Ascending aorta (tissue), 2 donors: ENCODE results near the gene USP15. TPM values are rescaled to one million over a fixed set of nuclear protein-coding genes. Genes with fewer than 3 reads are reported as not detected.

Experiments
- DNase-seq, 2 donors: peaks; one replicate each; pipeline ENCODE4 v3.0.0-alpha.2; 2019; ENCODE audit warnings: low spot score in 2 of 2
- H3K27ac ChIP-seq, 2 donors: fragments of 200-600 bp; sonication (generic); one replicate each; pipeline ENCODE4 v1.5.1; 2016 to 2017; ENCODE audit warnings: mild to moderate bottlenecking in 1 of 2
- H3K27me3 ChIP-seq: fragments of 200-600 bp; sonication (generic); one replicate; pipeline ENCODE4 v1.5.1; 2017
- H3K36me3 ChIP-seq, 2 donors: fragments of 200-600 bp; sonication (generic); one replicate each; pipeline ENCODE4 v1.5.1; 2016
- H3K4me1 ChIP-seq, 2 donors: fragments of 200-600 bp; sonication (generic); one replicate each; pipeline ENCODE4 v1.5.1; 2016 to 2017; ENCODE audit warnings: mild to moderate bottlenecking in 1 of 2
- H3K4me3 ChIP-seq, 2 donors: fragments of 200-600 bp; sonication (generic); one replicate each; pipeline ENCODE4 v1.5.1; 2016 to 2017; ENCODE audit warnings: mild to moderate bottlenecking in 1 of 2
- H3K9me3 ChIP-seq, 2 donors: fragments of 200-600 bp; sonication (generic); one replicate each; pipeline ENCODE4 v1.5.1; 2016
- CTCF ChIP-seq, 3 experiments: fragments of 200-600 bp in 2 of 3; fragments of 450-650 bp in 1 of 3; sonication (generic) in 2 of 3; IDR thresholded peaks; one replicate each; pipeline ENCODE4 v1.5.1; 2016 to 2019; ENCODE audit warnings: antibody characterized with exemption in 3 of 3, mild to moderate bottlenecking in 1 of 3, moderate library complexity in 1 of 3
- intact Hi-C: fragments of 100-400 bp; cut with DNase I; formaldehyde crosslinking; loops from one replicate; pipeline ENCODE4 v1.15.1; 2023
- total RNA-seq: library from RNA; depleted of rRNA; stranded (reverse); fragments of >200 nt; gene quantifications from one replicate; pipeline ENCODE4 v1.1.0, GENCODE V29; 2016

The USP15 gene
- total RNA-seq, 1 donor from 2014 or later, result 48.2 TPM

GRCh38 chr12:62267026-62267425, 6.8 kb downstream of the USP15 start:
- intact Hi-C loops, result no loop called here
- Histone ChIP-seq H3K9me3 (no peaks in the 10 kb centered on the region), H3K27me3 (no peaks in the 10 kb centered on the region), H3K27ac (no peak overlapping the region), H3K4me3 (no peak overlapping the region), H3K36me3 (no peaks in the 10 kb centered on the region), H3K4me1 (peaks cover under 1 to 16% of the 10 kb centered on the region in 2 donors)
- no peak for DNase-seq
- no peak for TF ChIP-seq CTCF (IDR thresholded peaks at IDR 0.05)

- DNase-seq, result no peak
- Histone ChIP-seq H3K27me3 (no peaks in the 10 kb centered on the region), H3K36me3 (no peaks in the 10 kb centered on the region), H3K27ac (no peak overlapping the region), H3K9me3 (no peaks in the 10 kb centered on the region), H3K4me1 (peaks cover 0 to 14% of the 10 kb centered on the region in 2 donors), H3K4me3 (no peak overlapping the region)
- no peak for TF ChIP-seq CTCF (IDR thresholded peaks at IDR 0.05)
- intact Hi-C loops, result no loop called here
Observed at GRCh38 chr12:62267480-62267879, 7.3 kb downstream of the USP15 start.

- intact Hi-C loops, result no loop called here
- Histone ChIP-seq H3K9me3 (no peaks in the 10 kb centered on the region), H3K27me3 (no peaks in the 10 kb centered on the region), H3K27ac (no peak overlapping the region), H3K4me3 (no peak overlapping the region), H3K36me3 (no peaks in the 10 kb centered on the region), H3K4me1 (peaks cover 0 to 13% of the 10 kb centered on the region in 2 donors)
- no peak for TF ChIP-seq CTCF (IDR thresholded peaks at IDR 0.05)
- DNase-seq, result no peak
Observed at GRCh38 chr12:62268956-62269355, 8.8 kb downstream of the USP15 start.

GRCh38 chr12:62269464-62270228, 9.4 kb downstream of the USP15 start:
- intact Hi-C loops, result no loop called here
- no peaks in the 10 kb centered on the region for H3K27me3 ChIP-seq
- no peaks in the 10 kb centered on the region for H3K36me3 ChIP-seq
- no peak overlapping the region for H3K4me3 ChIP-seq
- H3K4me1 ChIP-seq, result peaks cover 2 to 15% of the 10 kb centered on the region in 2 donors
- DNase-seq, result no peak
- H3K27ac ChIP-seq, result no peak overlapping the region
- H3K9me3 ChIP-seq, result no peaks in the 10 kb centered on the region
- TF ChIP-seq CTCF (IDR thresholded peaks at IDR 0.05), result no peak

GRCh38 chr12:62270384-62270783, 10.2 kb downstream of the USP15 start:
- intact Hi-C loops, result no loop called here
- Histone ChIP-seq H3K4me1 (peaks cover 2 to 15% of the 10 kb centered on the region in 2 donors), H3K36me3 (no peaks in the 10 kb centered on the region), H3K9me3 (no peaks in the 10 kb centered on the region), H3K27me3 (no peaks in the 10 kb centered on the region), H3K4me3 (no peak overlapping the region), H3K27ac (no peak overlapping the region)
- DNase-seq, result no peak
- no peak for TF ChIP-seq CTCF (IDR thresholded peaks at IDR 0.05)
